Liver (tissue), 3 donors: Measurements from ENCODE around the gene ZCWPW1.

ENCODE experiments used
- EGR1 ChIP-seq, 2 donors: IDR thresholded peaks; 2 replicates each; pipeline ENCODE4 v1.6.1; 2016 to 2018; ENCODE audit warnings: antibody characterized with exemption in 2 of 2, low read depth in 2 of 2
- GABPA ChIP-seq, 2 donors: IDR thresholded peaks in 1 of 2; conservative IDR thresholded peaks in 1 of 2; 2 replicates each; pipeline ENCODE4 v1.6.1; 2016; ENCODE audit warnings: antibody characterized with exemption in 2 of 2, mild to moderate bottlenecking in 1 of 2, moderate library complexity in 1 of 2
- RAD21 ChIP-seq, 2 donors: IDR thresholded peaks; 2 replicates each; pipeline ENCODE4 v1.6.1; 2016; ENCODE audit warnings: antibody characterized with exemption in 2 of 2, mild to moderate bottlenecking in 2 of 2
- SP1 ChIP-seq: IDR thresholded peaks from 2 replicates; pipeline ENCODE4 v1.6.1; 2018; ENCODE audit warnings: antibody characterized with exemption, mild to moderate bottlenecking
- TAF1 ChIP-seq: conservative IDR thresholded peaks from 2 replicates; pipeline ENCODE4 v1.6.1; 2016; ENCODE audit warnings: antibody characterized with exemption, mild to moderate bottlenecking
- TF ChIP-seq, protein P1 (sequence below): fragments of 150-350 bp; IDR thresholded peaks from 2 replicates; pipeline ENCODE4 v1.5.1; 2017; ENCODE audit warnings: improper control_type of control experiment, low read depth, low read length; ENCODE audit not compliant: missing input control
- TF ChIP-seq, protein P2 (sequence below): IDR thresholded peaks from 2 replicates; pipeline ENCODE4 v1.6.1; 2016; ENCODE audit warnings: antibody characterized with exemption
- donor health status: healthy.
- donor health status: healthy.

DNA sequence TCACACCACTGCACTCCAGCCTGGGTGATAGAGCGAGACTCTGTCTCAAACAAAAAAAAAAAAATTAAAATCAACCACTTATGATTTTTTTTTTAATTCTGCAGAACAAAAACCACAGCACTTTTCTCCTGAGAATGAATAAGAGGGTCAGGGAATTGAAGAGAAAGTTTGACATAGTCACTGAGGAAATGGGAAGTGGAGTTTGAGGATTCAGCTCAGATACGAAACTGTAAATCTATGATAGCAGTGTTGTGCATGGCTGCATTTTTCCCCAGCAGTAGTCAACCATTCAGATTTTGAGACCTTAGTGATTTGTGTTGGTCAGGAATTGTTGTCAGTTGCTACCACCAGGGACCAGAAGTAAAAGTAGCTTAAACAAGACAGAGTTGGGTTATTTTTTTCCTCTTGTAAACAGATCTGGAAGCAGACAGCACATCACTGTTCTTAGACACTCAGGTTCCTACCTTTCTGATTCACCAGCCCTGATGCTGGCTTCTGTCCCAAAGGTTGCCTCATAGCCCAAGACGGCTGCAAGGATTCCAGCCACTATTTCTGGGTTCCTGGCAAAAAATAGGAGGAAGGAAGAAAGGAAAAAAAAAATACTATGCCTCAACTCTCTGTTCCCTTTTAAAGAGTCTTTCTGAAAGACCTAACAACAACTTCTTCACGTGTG is 35.1 kb downstream of the ZCWPW1 start:
- TF ChIP-seq, protein P1, sequence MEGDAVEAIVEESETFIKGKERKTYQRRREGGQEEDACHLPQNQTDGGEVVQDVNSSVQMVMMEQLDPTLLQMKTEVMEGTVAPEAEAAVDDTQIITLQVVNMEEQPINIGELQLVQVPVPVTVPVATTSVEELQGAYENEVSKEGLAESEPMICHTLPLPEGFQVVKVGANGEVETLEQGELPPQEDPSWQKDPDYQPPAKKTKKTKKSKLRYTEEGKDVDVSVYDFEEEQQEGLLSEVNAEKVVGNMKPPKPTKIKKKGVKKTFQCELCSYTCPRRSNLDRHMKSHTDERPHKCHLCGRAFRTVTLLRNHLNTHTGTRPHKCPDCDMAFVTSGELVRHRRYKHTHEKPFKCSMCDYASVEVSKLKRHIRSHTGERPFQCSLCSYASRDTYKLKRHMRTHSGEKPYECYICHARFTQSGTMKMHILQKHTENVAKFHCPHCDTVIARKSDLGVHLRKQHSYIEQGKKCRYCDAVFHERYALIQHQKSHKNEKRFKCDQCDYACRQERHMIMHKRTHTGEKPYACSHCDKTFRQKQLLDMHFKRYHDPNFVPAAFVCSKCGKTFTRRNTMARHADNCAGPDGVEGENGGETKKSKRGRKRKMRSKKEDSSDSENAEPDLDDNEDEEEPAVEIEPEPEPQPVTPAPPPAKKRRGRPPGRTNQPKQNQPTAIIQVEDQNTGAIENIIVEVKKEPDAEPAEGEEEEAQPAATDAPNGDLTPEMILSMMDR = no peak
- no peak for TF ChIP-seq RAD21 (IDR thresholded peaks at IDR 0.05)
- TF ChIP-seq, protein P2, sequence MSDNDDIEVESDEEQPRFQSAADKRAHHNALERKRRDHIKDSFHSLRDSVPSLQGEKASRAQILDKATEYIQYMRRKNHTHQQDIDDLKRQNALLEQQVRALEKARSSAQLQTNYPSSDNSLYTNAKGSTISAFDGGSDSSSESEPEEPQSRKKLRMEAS = no peak
- TF ChIP-seq EGR1 (IDR thresholded peaks at IDR 0.05; ENCODE audit: low read depth in 2 of 2) = no peak
- no peak for TF ChIP-seq SP1
- no peak for TF ChIP-seq GABPA (IDR thresholded peaks at IDR 0.05 in 1 of 2, conservative IDR thresholded peaks at IDR 0.05 in 1 of 2)
- TF ChIP-seq TAF1 = no peak
